Sigmoid colon (tissue), 4 donors: ENCODE measurements around the gene TYMP.

Experiments used
- EP300 ChIP-seq, 4 donors: sonication (generic); formaldehyde crosslinking; IDR thresholded peaks; one replicate each; pipeline ENCODE4 v1.6.1; 2017; ENCODE audit warnings: antibody characterized with exemption in 4 of 4
- POLR2A ChIP-seq, 2 donors: fragments of 450-650 bp; IDR thresholded peaks; one replicate each; pipeline ENCODE4 v1.6.1; 2016; ENCODE audit warnings: antibody characterized with exemption in 2 of 2, mild to moderate bottlenecking in 2 of 2, moderate library complexity in 2 of 2
- POLR2AphosphoS5 ChIP-seq, 4 donors: sonication (generic); formaldehyde crosslinking; IDR thresholded peaks; one replicate each; pipeline ENCODE4 v1.6.1; 2017; ENCODE audit warnings: antibody characterized with exemption in 4 of 4

DNA sequence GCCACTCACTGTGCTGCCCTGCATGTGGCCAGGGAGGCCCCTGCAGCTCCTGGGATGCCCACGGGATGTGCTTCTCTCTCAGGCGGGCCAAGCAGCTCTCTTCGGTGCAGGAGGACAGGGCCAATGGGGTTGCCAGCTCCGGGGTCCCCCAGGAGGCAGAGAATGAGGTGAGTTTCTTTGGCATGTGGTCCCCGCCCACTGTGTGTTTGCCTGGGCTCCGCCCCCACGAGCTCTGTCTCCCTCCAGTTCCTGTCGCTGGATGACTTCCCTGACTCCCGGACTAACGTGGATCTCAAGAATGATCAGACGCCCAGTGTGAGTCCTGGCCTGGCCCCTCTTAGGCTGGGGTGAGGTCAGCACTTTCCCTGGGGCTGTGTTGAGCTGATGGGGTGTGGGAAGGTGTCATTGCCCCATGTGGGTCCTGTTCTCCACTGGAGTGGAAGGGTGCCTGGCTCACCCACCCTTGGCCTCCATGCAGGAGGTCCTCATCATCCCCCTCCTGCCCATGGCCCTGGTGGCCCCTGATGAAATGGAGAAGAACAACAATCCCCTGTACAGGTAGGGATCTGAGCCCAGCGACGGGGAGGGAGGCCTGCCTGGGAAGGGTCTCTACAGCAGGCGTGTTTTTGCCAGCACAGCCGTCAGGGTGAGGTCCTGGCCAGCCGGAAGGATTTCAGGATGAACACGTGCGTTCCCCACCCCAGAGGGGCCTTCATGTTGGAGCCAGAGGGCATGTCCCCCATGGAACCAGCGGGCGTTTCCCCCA is 12.1 kb downstream of the TYMP start:
- TF ChIP-seq POLR2AphosphoS5 (IDR thresholded peaks at IDR 0.05) (no peak), POLR2A (IDR thresholded peaks at IDR 0.05) (no peak), EP300 (IDR thresholded peaks at IDR 0.05) (no peak)
